ENCODE data around the gene GNA14. TPM values are rescaled to one million over a fixed set of nuclear protein-coding genes. Genes with fewer than 3 reads are reported as not detected.

GNA14 gene
- total RNA-seq = not detected

DNA sequence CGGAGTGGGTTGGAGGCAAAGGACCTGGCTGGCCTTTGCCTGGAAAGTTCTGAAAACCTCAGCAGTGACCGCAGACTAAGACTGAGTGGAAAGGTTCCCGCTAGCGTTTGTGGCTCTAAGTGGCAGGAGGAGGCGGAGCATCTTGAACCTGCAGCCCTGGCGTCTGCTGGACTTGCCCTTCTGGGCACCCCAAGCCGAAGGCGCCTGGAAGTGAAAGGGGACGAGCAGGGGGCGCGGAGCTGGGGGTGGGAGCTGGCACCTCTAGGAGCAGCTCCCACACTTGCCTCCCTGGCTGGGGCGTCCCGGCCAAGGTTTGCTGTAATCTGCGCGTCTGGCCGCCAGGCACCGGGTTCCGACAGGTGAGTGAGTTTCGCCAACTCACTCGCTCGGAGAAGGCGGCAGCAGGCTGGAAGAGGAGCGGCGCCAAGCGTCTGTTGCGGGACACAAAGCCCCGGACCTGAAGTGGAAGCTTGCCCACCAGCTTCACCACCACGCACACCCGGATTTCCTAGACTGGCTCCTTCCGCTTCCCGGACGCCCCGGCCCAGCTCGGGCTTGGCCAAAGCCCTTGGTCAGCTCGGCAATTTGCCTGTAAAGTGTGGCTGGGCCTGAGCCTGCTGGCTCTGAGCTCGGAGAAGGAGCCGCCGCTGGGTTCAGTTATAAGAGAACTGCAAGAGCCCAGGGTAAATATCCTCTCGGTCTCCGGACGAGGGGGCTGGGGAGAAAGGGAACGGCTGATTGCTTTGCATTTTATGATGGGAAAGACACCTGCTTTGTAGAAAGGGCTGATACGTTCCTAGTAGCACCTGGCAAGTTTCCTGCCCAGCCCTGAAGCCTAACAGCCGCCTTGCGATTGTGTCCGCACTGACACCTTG is at the start of gene GNA14:
GNA14 (minus strand) TSS at position 89 of the 875 bp plus-strand sequence. CDS start 529 bp downstream, outside the sequence.

